Lung microvascular endothelial cell (primary cell): ENCODE data around the gene TMEM139. TPM values are rescaled to one million over a fixed set of nuclear protein-coding genes. Genes with fewer than 3 reads are reported as not detected.
A peak's percentile ranks its signal among the peaks of the same experiment; 100 is the strongest.
"Not testable (repeated sequence)": the region's sequence is repeated elsewhere in the genome, so short reads cannot be mapped to it uniquely, and the experiment has no call there.

ENCODE experiments used
- DNase-seq, 2 donors: peaks; one replicate each; pipeline versions ENCODE4 v3.0.0 to v3.0.0-alpha.2; 2010; ENCODE audit warnings: low read depth in 2 of 2
- total RNA-seq: library from RNA; depleted of rRNA; stranded (reverse); fragments of >200 nt; gene quantifications from 2 replicates; pipeline ENCODE4 v1.2.1, GENCODE V29; 2014

The TMEM139 gene
- total RNA-seq, 1 donor from 2014 or later, result not detected

DNA sequence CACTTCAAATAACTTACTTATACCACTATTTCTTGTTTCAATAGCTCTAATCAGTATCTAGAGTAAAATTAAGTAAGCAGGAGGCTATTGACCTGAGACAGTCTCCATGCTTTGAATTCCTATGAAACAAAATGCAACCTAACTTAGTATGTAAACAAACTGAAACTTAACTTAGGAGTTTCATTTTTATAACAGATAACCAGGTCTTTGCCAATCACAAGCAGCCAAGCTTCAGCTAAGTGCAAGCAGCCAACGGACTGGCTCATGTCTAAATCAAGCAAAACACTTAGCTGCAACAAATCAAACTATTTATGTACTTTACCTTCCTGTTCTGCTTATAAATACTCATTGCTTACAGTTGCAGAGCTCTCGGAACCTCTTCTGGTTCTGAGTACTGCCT, 25.9 kb upstream of the TMEM139 start:
- DNase-seq, result no peak

- DNase-seq, result no peak
Measured at GRCh38 chr7:143259765-143260164, 25.0 kb upstream of the TMEM139 start.

GRCh38 chr7:143261901-143262300, 22.9 kb upstream of the TMEM139 start:
- DNase-seq, result no peak

- DNase-seq, result peak; percentile 50 to 73
Measured at GRCh38 chr7:143263266-143264195, 21.2 kb upstream of the TMEM139 start, which contains the start of gene GSTK1. GSTK1 (plus strand) TSS chr7:143263441; CDS start chr7:143263514, 73 bp downstream.

DNA sequence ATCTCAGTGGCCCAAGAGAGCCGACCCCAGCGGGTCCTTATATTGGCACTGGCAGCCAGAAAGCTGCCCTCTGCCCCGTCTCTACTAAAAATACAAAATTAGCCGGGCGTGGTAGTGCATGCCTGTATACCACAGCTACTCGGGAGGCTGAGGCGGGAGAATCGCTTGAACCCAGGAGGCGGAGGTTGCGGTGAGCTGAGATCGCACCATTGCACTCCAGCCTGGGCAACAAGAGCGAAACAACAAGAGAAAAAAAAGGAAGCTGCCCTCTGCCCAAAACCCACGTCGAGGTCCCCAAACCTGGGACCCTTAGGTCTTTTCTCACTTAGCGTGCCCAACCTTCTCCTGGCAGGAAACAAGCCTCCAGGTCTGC, 20.6 kb upstream of the TMEM139 start:
- DNase-seq, result not testable (repeated sequence)

DNA sequence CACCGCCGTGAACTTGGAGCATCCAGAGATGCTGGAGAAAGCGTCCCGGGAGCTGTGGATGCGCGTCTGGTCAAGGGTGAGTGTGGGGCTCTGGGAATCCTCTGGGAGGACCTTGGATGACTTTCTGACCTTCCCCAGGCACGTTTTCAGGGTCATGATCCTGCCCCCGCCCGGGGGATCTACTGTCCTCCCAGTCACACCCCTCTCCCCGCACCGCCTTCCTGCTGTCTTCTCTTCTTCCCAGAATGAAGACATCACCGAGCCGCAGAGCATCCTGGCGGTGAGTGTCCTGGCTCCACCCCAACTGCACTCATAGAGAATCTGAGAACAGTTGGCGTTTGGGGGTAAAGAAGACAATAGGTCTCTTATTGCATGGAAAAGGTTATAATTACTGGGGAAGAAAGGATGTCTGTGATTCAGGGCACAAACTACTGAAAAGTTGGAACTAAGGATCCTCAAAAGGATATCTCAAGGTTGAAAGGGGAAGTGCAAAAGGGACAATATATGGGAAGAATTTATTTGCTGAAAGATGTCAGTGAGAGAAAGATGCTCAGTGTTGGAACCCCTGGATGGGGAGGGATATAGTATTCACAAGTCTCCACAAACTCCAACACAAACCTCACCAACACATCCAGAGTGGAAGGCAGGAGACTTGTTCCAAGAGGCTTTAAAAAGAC, 19.6 kb upstream of the TMEM139 start:
- DNase-seq, result no peak

DNA sequence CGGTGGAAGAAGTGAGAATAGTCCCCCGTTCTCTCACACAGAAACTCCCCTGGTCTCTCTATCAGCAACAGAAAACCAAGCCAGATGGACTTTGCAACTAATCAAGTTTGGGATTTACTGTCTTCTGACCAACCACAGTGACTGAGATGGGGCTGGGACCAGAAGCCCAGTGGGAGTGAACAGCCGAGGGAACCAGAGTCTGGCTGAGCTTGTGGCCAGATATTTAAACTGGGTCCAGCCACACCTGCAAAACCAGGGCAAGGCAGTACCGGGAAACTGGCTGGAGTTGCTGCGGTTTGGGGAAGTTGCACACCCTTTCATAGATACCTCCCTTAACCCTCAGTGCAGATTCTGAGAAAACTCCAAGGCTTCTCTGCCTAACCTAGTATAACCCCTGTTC, 15.5 kb upstream of the TMEM139 start:
- no peak for DNase-seq

- DNase-seq, result no peak
Measured at GRCh38 chr7:143271240-143271639, 13.5 kb upstream of the TMEM139 start.

GRCh38 chr7:143272871-143273270, 11.9 kb upstream of the TMEM139 start:
- no peak for DNase-seq

DNA sequence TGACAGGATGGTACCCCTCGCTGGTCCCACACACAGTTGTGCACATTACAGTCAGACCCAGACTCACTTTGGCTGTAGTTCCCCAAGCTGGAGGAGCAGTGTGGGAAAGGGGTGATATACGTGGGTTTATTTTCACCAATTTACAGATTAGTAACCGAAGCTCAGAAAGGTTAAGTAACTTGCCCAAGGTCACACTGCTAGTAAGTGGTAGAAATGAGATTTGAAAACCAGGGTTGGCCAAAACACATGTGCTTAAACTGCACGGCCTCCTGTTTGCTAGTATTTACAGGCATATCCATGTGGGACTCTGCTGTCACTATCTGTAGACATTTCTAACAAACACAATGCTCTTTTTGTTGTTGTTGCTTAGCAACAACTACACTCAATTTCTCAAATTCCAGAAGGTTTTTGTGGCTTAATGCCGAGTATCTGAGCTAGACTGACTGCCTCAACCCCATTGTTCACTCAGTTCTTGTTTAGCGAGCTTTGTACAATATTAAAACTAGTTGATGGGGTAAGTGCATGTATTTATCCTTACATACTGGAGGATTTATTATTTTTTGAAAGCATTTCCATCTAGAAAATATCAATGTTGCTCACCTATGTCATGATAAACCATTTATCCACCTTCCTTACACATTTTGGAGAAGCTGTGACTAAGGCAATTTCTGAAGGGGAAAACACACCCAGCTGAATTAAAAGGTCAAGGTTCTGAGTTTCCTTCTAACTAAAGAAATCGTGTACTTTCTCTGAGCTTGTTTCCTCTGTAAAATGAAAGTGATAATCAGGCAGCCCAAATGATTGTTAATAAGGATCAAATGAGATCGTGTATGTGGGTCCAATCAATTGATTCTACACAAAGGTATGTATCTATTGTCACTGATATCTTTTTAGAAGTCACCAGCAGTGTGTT, 5.3 kb upstream of the TMEM139 start:
- peak; percentile 83 to 85 for DNase-seq

GRCh38 chr7:143280160-143280559, 4.6 kb upstream of the TMEM139 start:
- DNase-seq, result no peak

- DNase-seq, result no peak
Measured at GRCh38 chr7:143280566-143280965, 4.2 kb upstream of the TMEM139 start.

GRCh38 chr7:143281529-143281928, 3.2 kb upstream of the TMEM139 start:
- no peak for DNase-seq

DNA sequence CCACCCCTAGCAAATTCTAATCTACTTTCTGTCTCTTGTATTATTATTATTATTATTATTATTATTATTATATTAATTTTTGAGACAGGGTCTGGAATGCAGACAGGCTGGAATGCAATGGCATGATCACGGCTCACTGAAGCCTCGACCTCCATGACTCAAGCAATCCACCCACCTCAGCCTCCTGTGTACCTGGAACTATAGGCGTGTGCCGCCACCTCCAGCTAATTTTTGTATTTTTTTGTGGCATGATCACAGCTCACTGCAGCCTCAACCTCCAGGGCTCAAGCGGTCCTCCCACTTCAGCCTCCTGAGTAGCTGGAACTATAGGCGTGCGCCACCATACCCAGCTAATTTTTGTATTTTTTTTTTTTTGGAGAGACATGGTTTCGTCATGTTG, 2.6 kb upstream of the TMEM139 start:
- no peak for DNase-seq

GRCh38 chr7:143283381-143283780, 1.4 kb upstream of the TMEM139 start:
- DNase-seq, result no peak

- no peak for DNase-seq
Measured at GRCh38 chr7:143285470-143285778, 666 bp downstream of the TMEM139 start.

- DNase-seq, result no peak
Measured at GRCh38 chr7:143285806-143286521, 1.2 kb downstream of the TMEM139 start.

- DNase-seq, result no peak
Measured at GRCh38 chr7:143286522-143286890, 1.7 kb downstream of the TMEM139 start.

DNA sequence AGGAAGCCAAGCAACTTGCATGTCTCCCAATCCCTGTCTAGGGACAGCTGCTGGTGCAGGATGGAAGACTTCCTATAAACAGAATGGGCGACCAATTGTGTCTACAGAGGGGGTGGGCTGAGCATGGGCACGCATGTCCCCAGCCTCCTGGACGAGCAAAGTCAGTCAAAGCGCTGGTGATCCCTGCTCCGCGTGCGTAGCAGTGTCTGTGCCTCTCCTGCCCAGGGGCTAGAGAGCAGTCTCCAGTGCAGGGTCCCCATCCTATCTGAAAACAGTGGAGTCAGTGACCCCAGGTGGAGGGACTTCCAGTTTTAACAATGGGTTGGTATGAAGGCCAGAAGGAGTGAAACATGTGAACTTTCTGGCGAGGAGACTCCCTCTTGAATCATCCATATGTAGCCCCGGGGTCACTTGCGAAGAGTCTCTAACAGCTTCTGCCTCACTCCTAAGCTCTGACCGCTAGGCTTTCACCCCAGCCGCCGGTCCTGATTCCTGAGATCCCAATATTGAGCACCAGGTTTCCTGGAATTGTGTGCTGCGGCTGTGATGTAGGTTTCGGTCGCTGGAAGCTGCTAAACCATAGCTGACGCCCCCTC, 2.7 kb downstream of the TMEM139 start:
- peak in 1 of 2 donors; percentile 7 for DNase-seq

DNA sequence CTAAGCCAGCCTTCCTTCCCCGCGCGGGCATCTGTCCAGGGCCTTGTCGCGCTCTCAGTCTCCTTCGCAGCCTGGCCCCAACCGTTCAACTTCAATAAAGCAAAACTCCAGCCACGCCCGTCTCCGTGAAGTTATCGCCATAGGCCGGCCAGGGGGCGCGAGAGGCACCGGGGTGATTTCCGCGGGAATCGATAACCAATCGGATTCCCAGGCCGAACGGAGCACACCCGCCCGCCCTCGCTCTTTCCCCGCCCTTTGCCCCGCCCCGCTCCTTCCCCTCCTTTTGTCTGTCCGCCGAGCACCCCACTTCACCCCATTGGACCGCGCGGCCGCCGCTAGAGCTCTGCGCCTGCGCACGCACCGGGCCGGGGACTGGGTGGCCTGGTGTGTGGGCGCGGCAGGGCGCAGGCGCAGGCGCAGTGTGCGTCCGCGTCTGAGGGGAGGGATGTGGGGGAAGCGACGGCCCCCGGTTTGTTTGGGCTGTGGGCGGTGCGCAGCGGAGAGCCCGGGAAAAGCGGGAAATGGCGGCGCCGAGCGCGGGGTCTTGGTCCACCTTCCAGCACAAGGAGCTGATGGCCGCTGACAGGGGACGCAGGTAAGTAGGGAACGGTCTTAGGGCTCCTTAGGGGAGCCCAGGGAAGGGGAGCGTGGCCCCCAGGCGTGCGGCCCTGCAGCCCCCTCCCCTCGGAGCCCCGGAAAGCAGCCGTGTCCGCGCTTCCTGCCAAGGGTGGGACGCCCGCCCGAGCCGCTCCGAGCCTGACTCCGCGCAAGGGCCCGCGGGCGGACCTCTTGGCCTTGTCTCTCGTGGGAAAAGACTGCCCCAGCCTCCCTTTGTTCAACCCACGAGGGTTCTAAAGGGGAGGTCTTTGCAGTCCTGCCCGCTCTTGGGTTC, 3.4 kb downstream of the TMEM139 start, which contains the start of gene CASP2:
TSS of gene CASP2 (plus strand) at position 417 of the 892 bp plus-strand sequence. CDS start at position 522, 105 bp downstream.
- peak; percentile 98 for DNase-seq
